HPDE6-E6E7 (cell line): ENCODE data around the gene KPNA2.
"Not testable (repeated sequence)": the region's sequence is repeated elsewhere in the genome, so short reads cannot be mapped to it uniquely, and the experiment has no call there.

Source experiments
- DNase-seq: peaks from one replicate; pipeline ENCODE4 v3.0.0; 2011; ENCODE audit warnings: missing footprints; ENCODE audit errors: extremely low spot score

KPNA2 gene

GRCh38 chr17:68035523-68036303 lies at the start of gene KPNA2:
Gene KPNA2, plus strand, starts transcription at chr17:68035735. Its CDS starts 1,398 bp downstream, at chr17:68037133.
- DNase-seq = peak; percentile 97

GRCh38 chr17:67990909-67991308 lies 44.6 kb upstream of the KPNA2 start:
- DNase-seq = no peak

- no peak for DNase-seq
Observed at GRCh38 chr17:67992548-67993152, 42.9 kb upstream of the KPNA2 start.

GRCh38 chr17:67993153-67993997 lies 42.2 kb upstream of the KPNA2 start:
- peak; percentile 63 for DNase-seq

- peak; percentile 22 for DNase-seq
Observed at GRCh38 chr17:67993998-67994361, 41.6 kb upstream of the KPNA2 start.

GRCh38 chr17:67994817-67995569 lies 40.5 kb upstream of the KPNA2 start:
- DNase-seq = peak; percentile 52

- DNase-seq = no peak
Observed at GRCh38 chr17:67995570-67996263, 39.8 kb upstream of the KPNA2 start.

- DNase-seq = not testable (repeated sequence)
Observed at GRCh38 chr17:67996301-67997171, 39.0 kb upstream of the KPNA2 start, which contains the start of gene C17orf58. Gene C17orf58, minus strand, starts transcription at chr17:67996469. Its CDS starts 271 bp downstream, at chr17:67996198.

- DNase-seq = no peak
Observed at GRCh38 chr17:67998466-67998865, 37.1 kb upstream of the KPNA2 start.

GRCh38 chr17:67999291-67999911 lies 36.1 kb upstream of the KPNA2 start:
- peak; percentile 44 for DNase-seq

- no peak for DNase-seq
Observed at GRCh38 chr17:68004201-68004600, 31.3 kb upstream of the KPNA2 start.

- no peak for DNase-seq
Observed at GRCh38 chr17:68006797-68007196, 28.7 kb upstream of the KPNA2 start.

- DNase-seq = no peak
Observed at GRCh38 chr17:68011199-68011665, 24.3 kb upstream of the KPNA2 start.

- DNase-seq = no peak
Observed at GRCh38 chr17:68013385-68013784, 22.1 kb upstream of the KPNA2 start.

GRCh38 chr17:68015081-68015723 lies 20.3 kb upstream of the KPNA2 start:
- no peak for DNase-seq

GRCh38 chr17:68016838-68017237 lies 18.7 kb upstream of the KPNA2 start:
- no peak for DNase-seq

- not testable (repeated sequence) for DNase-seq
Observed at GRCh38 chr17:68018493-68018892, 17.0 kb upstream of the KPNA2 start.

- no peak for DNase-seq
Observed at GRCh38 chr17:68019336-68019674, 16.2 kb upstream of the KPNA2 start.
